ENCODE results near the gene DGCR6.
"Not testable (repeated sequence)": the region's sequence is repeated elsewhere in the genome, so short reads cannot be mapped to it uniquely, and the experiment has no call there.

DGCR6 gene

GRCh38 chr22:18959266-18959665 is 53.1 kb downstream of the DGCR6 start:
- DNase-seq (ENCODE audit: low spot score); in situ Hi-C loops (cut with MboI; ENCODE audit: low sequenced_read_pairs, unreplicated experiment): not testable (repeated sequence)

DNA sequence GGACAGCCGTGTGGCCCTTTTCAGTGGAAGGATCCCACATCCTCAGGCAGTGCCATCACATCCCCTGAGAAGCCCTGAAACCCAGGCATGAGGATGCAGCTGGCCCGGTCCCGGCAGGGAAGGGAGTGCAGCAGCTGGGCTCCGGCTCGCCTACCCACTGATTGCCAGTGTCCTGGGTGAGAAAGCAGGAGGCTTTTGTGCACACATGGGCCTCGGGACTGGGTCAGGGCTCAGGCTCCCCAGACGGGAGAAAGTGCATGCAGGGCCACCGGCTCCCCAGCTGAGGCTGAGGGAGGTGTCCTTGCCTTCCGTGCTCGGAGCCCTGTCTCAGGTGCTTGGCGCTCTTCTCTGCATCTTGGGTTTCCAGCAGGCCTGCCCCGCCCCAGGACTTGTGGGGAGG is 53.6 kb downstream of the DGCR6 start:
- in situ Hi-C loops (cut with MboI; ENCODE audit: low sequenced_read_pairs, unreplicated experiment); DNase-seq (ENCODE audit: low spot score): not testable (repeated sequence)

- in situ Hi-C loops (cut with MboI; ENCODE audit: low sequenced_read_pairs, unreplicated experiment); DNase-seq (ENCODE audit: low spot score): not testable (repeated sequence)
These were observed 54.2 kb downstream of the DGCR6 start for GRCh38 chr22:18960166-18960820.

DNA sequence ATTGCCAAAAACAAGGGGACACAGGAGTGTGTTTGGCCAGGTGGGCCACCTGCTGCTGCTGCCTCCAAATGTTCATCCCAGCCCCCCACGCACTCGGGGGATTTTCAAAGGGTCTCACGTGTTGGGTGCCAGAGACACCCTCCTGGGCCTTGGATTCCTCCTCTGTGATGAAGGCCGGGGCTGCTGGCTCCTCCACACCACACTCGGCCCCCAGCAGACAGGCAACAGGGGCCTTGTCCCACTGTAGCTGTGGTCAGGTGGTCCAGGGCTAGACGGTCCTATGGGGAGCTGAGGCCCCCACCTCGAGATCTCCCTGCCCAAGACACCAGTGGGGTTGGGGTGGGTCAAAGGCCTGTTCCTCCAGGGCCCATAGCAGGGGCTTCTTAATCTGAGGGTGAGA is 55.1 kb downstream of the DGCR6 start:
- in situ Hi-C loops (cut with MboI; ENCODE audit: low sequenced_read_pairs, unreplicated experiment) = not testable (repeated sequence)

More for the DNA sequence above, 55.1 kb downstream of the DGCR6 start:
- DNase-seq (ENCODE audit: low spot score) = not testable (repeated sequence)
